Large intestine (tissue), 3 donors: ENCODE measurements around the gene ORC5. TPM values are rescaled to one million over a fixed set of nuclear protein-coding genes. Genes with fewer than 3 reads are reported as not detected.

ENCODE experiments used
- DNase-seq, 2 donors: peaks; one replicate each; pipeline versions ENCODE4 v3.0.0 to v3.0.0-alpha.2; 2013
- H3K27ac ChIP-seq: one replicate; pipeline ENCODE4 v1.5.1; 2013; ENCODE audit warnings: low read length
- H3K27me3 ChIP-seq: 2 replicates; pipeline ENCODE4 v1.6.1; 2013; ENCODE audit warnings: low read length; ENCODE audit not compliant: control insufficient read depth, insufficient read depth
- H3K36me3 ChIP-seq: 2 replicates; pipeline ENCODE4 v1.6.1; 2013; ENCODE audit warnings: low read length; ENCODE audit not compliant: control insufficient read depth, insufficient read depth
- H3K4me1 ChIP-seq: one replicate; pipeline ENCODE4 v1.6.1; 2013; ENCODE audit warnings: low read length; ENCODE audit not compliant: control insufficient read depth, insufficient read depth
- H3K4me3 ChIP-seq: one replicate; pipeline ENCODE4 v1.5.1; 2013; ENCODE audit warnings: low read length
- H3K9me3 ChIP-seq: one replicate; pipeline ENCODE4 v1.6.1; 2013; ENCODE audit warnings: mild to moderate bottlenecking, low read depth, low read length, moderate library complexity; ENCODE audit not compliant: control insufficient read depth
- WGBS: methylation state at CpG from one replicate; pipeline ENCODE4 v1.1.5; 2013; ENCODE audit warnings: low lambda C conversion rate; ENCODE audit not compliant: insufficient coverage; 5-methylcytosine and 5-hydroxymethylcytosine counted together
- polyA plus RNA-seq: library from polyadenylated mRNA; unstranded; fragments of 120-200 nt; gene quantifications from one replicate; pipeline ENCODE4 v1.2.1, GENCODE V29; 2013

The ORC5 gene
- polyA plus RNA-seq, 1 donor: 17.4 TPM

DNA sequence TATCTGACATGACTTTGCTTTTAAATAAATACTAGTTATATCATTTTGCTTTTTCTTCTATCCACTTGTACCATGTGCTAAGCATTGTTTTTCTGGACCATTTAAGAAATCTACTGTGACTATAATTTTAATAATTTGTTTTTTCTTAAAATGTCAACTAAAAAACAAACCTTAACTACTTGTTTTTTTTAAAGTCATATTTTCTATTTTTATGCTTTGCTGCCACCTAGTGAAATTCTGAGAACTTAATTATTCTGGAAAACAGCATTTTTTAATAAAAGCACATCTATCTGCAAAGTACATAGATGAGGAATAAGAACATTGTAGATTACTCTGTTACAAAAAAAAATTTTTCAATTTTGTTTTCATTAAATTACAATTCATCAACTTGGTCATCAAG, 47.4 kb downstream of the ORC5 start:
- H3K9me3 ChIP-seq: no peaks in the 10 kb centered on the region
- no peaks in the 10 kb centered on the region for H3K27me3 ChIP-seq
- H3K4me3 ChIP-seq: no peak overlapping the region
- no peaks in the 10 kb centered on the region for H3K4me1 ChIP-seq
- H3K36me3 ChIP-seq: peaks cover 18% of the 10 kb centered on the region
- no peak for DNase-seq
- H3K27ac ChIP-seq: no peak overlapping the region

DNA sequence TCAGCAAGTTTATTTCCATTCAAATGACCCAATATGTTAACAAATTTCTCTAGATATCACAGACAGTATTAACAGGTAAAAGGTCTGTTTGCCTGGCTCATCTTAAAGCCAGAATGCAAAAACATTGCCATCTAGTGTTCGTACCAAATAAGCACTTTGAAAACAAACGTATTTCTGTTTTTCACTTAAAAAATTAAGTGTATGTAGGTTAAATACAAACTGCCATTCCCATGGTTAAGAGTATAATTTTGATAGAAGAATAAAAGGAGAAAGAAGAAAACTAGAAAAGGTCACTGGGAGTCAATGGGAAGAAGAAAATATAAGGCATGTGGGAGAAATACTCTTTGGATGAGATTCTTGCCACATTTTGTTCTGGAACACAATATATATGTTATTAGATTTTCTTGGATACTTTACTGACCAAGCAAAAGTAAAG, 51.0 kb downstream of the ORC5 start:
- H3K4me3 ChIP-seq: no peak overlapping the region
- no peaks in the 10 kb centered on the region for H3K27me3 ChIP-seq
- H3K9me3 ChIP-seq: no peaks in the 10 kb centered on the region
- DNase-seq: peak in 1 of 2 donors; percentile 1
- H3K36me3 ChIP-seq: no peaks in the 10 kb centered on the region
- no peak overlapping the region for H3K27ac ChIP-seq
- 13% methylated on average over 1 of the region's 2 CpGs for WGBS
- no peaks in the 10 kb centered on the region for H3K4me1 ChIP-seq

DNA sequence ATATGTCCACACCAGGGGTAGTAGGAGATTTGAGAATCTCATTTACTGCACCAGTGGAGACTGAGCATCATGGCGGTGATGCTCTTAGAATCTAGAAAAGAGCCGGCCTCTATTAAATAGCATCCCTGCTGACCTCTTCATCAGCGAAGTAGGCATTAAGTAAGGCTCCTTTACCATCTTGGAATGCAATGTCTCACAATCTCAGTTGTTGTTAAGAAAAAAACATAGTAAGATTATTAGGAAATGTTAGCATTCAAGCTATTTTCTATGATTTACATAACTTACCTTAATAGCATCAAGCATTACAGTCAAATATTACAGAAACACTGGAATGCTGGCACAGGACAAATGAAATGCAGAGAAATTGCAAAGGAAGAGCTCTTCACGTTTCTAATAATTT, 54.5 kb downstream of the ORC5 start:
- no peaks in the 10 kb centered on the region for H3K27me3 ChIP-seq
- DNase-seq: no peak
- 88% methylated on average over 1 of the region's 4 CpGs for WGBS
- H3K4me1 ChIP-seq: no peaks in the 10 kb centered on the region
- no peak overlapping the region for H3K27ac ChIP-seq
- no peak overlapping the region for H3K4me3 ChIP-seq
- H3K36me3 ChIP-seq: no peaks in the 10 kb centered on the region
- no peaks in the 10 kb centered on the region for H3K9me3 ChIP-seq

DNA sequence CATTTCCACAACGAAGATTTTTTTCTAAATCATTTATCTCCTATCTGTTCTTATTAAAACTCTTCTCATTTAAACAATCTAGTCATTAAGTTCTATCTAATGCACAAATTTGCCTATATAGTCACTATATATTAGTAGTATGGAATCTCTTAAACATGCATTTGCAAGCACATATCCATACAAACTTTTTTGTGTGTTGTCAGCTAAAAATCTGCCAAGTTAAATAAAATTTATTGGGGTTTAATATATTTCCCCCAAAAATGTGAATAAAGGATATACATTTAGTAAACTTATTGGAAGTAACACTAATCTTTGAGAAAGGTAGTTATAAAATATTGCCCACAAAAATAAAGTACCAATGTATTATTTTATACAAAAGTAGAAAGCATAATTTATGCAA, 55.3 kb downstream of the ORC5 start:
- Histone ChIP-seq H3K27ac (no peak overlapping the region), H3K4me1 (no peaks in the 10 kb centered on the region), H3K9me3 (no peaks in the 10 kb centered on the region), H3K27me3 (no peaks in the 10 kb centered on the region), H3K36me3 (no peaks in the 10 kb centered on the region), H3K4me3 (no peak overlapping the region)
- 100% methylated on average over 1 of the region's 1 CpG for WGBS
- DNase-seq: no peak

DNA sequence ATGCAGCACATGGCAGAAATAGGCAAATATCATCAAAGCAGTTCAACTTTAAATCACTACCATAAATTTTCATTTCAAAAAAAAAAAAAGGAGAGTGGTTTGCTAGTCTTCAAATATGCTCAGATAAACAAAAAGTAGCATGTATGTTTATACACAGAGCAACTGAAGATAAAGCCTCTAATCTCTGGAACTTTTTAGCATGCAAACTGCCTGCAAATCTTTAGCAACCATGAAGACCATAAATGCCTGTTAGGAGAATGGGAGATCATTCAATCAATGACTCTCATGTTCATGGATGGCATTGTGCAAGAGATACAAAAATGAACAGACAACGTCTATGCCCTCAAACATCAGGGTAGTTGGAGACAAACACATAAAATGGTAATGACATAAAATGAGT, 57.3 kb downstream of the ORC5 start:
- no peak for DNase-seq
- WGBS: no CpG with 5 or more reads among the region's 1 CpG

DNA sequence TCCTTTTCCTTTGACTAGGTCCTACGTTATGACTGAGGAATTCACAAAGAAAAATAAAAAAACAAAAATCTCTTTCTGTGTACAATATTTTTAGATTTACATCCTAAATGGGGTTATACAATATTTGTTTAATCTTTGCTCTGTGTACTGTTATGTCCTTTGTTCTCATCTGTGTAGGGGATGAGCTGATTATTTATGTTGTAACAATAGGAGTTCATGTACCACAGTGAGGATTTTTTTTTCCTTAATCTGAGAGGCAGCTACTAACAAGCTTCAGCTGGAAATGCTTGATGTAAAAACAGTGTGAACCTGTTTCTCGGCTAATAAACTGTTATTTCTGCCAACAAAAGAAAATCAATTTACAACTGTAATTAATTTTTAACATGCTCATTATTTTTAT, 58.0 kb downstream of the ORC5 start:
- Histone ChIP-seq H3K4me1 (no peaks in the 10 kb centered on the region), H3K4me3 (no peak overlapping the region), H3K27me3 (no peaks in the 10 kb centered on the region), H3K27ac (no peak overlapping the region), H3K36me3 (no peaks in the 10 kb centered on the region), H3K9me3 (no peaks in the 10 kb centered on the region)
- 100% methylated on average over 1 of the region's 2 CpGs for WGBS
- DNase-seq: no peak

More for the DNA sequence above, 57.3 kb downstream of the ORC5 start:
- no peaks in the 10 kb centered on the region for H3K27me3 ChIP-seq
- H3K36me3 ChIP-seq: no peaks in the 10 kb centered on the region
- H3K4me1 ChIP-seq: no peaks in the 10 kb centered on the region
- H3K4me3 ChIP-seq: no peak overlapping the region
- no peak overlapping the region for H3K27ac ChIP-seq
- no peaks in the 10 kb centered on the region for H3K9me3 ChIP-seq

DNA sequence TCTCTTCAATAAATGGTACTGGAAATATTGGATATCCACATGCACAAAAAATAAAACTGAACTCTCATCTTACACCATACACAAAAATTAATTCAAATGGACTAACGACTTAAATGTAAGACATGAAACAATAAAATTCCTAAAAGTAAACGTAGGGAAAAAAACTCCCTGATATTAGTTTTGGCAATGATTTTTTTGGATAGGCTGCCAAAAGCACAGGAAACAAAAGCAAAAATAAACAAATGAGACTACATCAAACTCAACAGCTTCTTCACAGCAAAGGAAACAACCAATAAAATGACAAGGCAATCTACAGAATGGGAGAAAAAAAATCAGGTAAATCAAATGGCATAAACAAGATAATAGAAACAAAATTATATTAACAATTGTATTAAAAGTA, 65.7 kb downstream of the ORC5 start:
- H3K27ac ChIP-seq: no peak overlapping the region

DNA sequence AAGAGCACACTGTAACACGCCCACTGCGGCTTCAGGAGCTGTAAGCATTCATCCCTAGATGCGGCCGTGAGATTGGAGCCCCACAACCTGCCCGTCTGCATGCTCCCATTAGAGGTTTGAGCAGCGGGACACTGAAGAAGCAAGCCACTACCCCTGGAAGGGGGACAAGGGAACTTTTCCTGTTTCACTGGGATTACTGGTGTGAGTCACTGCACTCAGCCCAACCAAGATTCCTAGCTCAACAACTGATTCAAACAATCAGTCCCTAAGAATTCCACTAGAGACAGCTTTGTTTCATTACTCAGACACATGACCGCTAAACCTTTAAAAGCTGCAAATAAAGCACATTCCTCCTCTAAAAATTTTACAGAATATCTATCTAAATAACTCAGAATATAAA, 69.8 kb downstream of the ORC5 start:
- H3K9me3 ChIP-seq: no peaks in the 10 kb centered on the region
- H3K4me3 ChIP-seq: no peak overlapping the region
- DNase-seq: no peak
- peaks cover 29% of the 10 kb centered on the region for H3K36me3 ChIP-seq
- 100% methylated on average over 1 of the region's 7 CpGs for WGBS
- no peak overlapping the region for H3K27ac ChIP-seq
- H3K27me3 ChIP-seq: no peaks in the 10 kb centered on the region
- no peaks in the 10 kb centered on the region for H3K4me1 ChIP-seq

More for the DNA sequence above, 65.7 kb downstream of the ORC5 start:
- no peak for DNase-seq
- Histone ChIP-seq H3K9me3 (no peaks in the 10 kb centered on the region), H3K4me1 (no peaks in the 10 kb centered on the region), H3K4me3 (no peak overlapping the region), H3K36me3 (peaks cover 9% of the 10 kb centered on the region), H3K27me3 (no peaks in the 10 kb centered on the region)
- no CpG with 5 or more reads among the region's 2 CpGs for WGBS

DNA sequence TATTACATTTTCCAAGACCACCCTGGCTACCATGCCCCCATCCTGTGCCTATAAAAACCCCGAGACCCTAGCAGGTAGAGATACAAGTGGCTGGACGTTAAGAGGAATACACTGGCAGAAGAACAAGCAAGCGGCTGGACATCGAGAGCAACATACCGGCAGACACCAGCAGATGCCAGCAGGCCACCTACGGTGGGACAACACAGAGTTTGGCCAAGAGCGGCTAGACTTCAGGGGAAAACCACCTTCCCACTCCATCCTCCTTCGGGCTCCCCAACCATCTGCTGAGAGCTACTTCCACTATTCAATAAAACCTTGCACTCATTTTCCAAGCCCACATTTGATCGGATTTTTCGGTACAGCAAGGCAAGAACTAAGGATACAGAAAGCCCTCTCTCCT, 70.3 kb downstream of the ORC5 start:
- 100% methylated on average over 1 of the region's 10 CpGs for WGBS
- Histone ChIP-seq H3K4me3 (no peak overlapping the region), H3K27ac (no peak overlapping the region)

DNA sequence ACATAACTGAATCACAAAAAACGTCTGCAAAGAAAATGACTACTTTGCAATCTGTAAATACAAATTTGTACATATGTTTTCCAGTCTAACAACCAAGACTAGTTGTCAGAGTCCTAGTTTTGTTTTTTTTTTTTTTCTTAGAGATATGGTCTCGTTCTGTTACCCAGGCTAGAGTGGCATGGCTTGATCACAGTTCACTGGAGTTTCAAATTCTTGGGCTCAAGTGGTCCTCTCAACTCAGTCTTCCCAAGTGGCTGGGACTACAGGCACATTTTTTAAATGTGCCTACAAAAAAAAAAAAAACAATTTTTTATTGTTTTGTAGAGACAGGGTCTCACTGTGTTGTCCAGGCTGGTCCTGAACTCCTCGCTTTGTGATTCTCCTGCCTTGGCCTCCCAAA, 70.8 kb downstream of the ORC5 start:
- Histone ChIP-seq H3K4me1 (no peaks in the 10 kb centered on the region), H3K27ac (no peak overlapping the region), H3K9me3 (no peaks in the 10 kb centered on the region), H3K4me3 (no peak overlapping the region), H3K36me3 (peaks cover 37% of the 10 kb centered on the region), H3K27me3 (no peaks in the 10 kb centered on the region)
- DNase-seq: no peak
- 100% methylated on average over 2 of the region's 3 CpGs for WGBS

More for the DNA sequence above, 70.3 kb downstream of the ORC5 start:
- Histone ChIP-seq H3K4me1 (no peaks in the 10 kb centered on the region), H3K36me3 (peaks cover 34% of the 10 kb centered on the region), H3K9me3 (no peaks in the 10 kb centered on the region), H3K27me3 (no peaks in the 10 kb centered on the region)
- DNase-seq: no peak

DNA sequence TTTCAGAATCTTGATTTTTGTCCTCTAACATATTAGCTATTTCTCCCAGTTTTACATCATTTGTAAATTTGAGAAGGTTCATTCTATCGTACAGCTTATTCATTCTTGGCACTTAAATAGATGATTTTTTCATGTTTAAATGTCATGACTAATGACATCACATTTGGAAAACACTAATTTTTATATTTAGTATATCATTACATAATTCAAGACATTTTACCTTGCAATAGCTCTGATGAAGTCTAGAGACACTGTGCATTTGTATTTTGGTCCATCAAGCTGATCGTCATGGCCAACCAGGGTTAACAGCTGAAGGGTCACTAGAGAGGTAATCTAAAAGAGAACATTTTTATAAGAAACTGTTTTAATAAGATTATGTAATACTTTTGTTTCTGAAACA, 71.3 kb downstream of the ORC5 start:
- 100% methylated on average over 1 of the region's 2 CpGs for WGBS
- Histone ChIP-seq H3K4me1 (no peaks in the 10 kb centered on the region), H3K4me3 (no peak overlapping the region), H3K27me3 (no peaks in the 10 kb centered on the region), H3K9me3 (no peaks in the 10 kb centered on the region), H3K27ac (no peak overlapping the region), H3K36me3 (peaks cover 37% of the 10 kb centered on the region)
- no peak for DNase-seq
